GM23338 (cell line): ENCODE measurements around the gene CDH15. TPM values are rescaled to one million over a fixed set of nuclear protein-coding genes. Genes with fewer than 3 reads are reported as not detected.

ENCODE experiments used
- ATAC-seq: fragments of 200-7000 bp; cut with Tn5 transposase; 3 replicates; pipeline ENCODE4 v1.9.1; 2020
- DNase-seq: peaks from one replicate; pipeline ENCODE4 v3.0.0-alpha.2; 2015; ENCODE audit warnings: low spot score
- H2AFZ ChIP-seq: fragments of 200-600 bp; sonication (generic); 2 replicates; pipeline ENCODE4 v1.8.0; 2016; ENCODE audit warnings: antibody characterized with exemption, mild to moderate bottlenecking, moderate library complexity
- H3F3A ChIP-seq: fragments of 200-600 bp; sonication (generic); replicated peaks from 2 replicates; pipeline ENCODE4 v1.8.0; 2017; ENCODE audit warnings: antibody characterized with exemption, mixed run types, low read depth
- H3K27ac ChIP-seq: fragments of 200-600 bp; sonication (generic); 2 replicates; pipeline ENCODE4 v1.6.1; 2016; ENCODE audit warnings: low read depth
- H3K27me3 ChIP-seq: fragments of 200-600 bp; sonication (generic); 2 replicates; pipeline ENCODE4 v1.8.0; 2016; ENCODE audit warnings: mild to moderate bottlenecking, mixed run types, moderate library complexity; ENCODE audit not compliant: insufficient read depth
- H3K36me3 ChIP-seq: fragments of 200-600 bp; sonication (generic); 2 replicates; pipeline ENCODE4 v1.8.0; 2016; ENCODE audit warnings: mild to moderate bottlenecking; ENCODE audit not compliant: insufficient read depth
- H3K4me1 ChIP-seq: fragments of 200-600 bp; sonication (generic); 2 replicates; pipeline ENCODE4 v1.8.0; 2016; ENCODE audit warnings: mild to moderate bottlenecking, moderate library complexity; ENCODE audit not compliant: insufficient read depth
- H3K4me2 ChIP-seq: fragments of 200-600 bp; sonication (generic); 2 replicates; pipeline ENCODE4 v1.7.1; 2017; ENCODE audit warnings: mixed run types
- H3K4me3 ChIP-seq: fragments of 200-600 bp; sonication (generic); 2 replicates; pipeline ENCODE4 v1.6.1; 2016; ENCODE audit warnings: mixed run types
- H3K79me2 ChIP-seq: fragments of 200-600 bp; sonication (generic); replicated peaks from 2 replicates; pipeline ENCODE4 v1.8.0; 2017; ENCODE audit warnings: mild to moderate bottlenecking; ENCODE audit not compliant: insufficient read depth
- H3K9me2 ChIP-seq: fragments of 200-600 bp; sonication (generic); 2 replicates; pipeline ENCODE4 v1.8.0; 2017; ENCODE audit not compliant: insufficient read depth
- H4K20me1 ChIP-seq: fragments of 200-600 bp; sonication (generic); replicated peaks from 2 replicates; pipeline ENCODE4 v1.8.0; 2017; ENCODE audit warnings: mild to moderate bottlenecking; ENCODE audit not compliant: insufficient read depth
- H3K27ac Mint-ChIP-seq: 2 replicates; pipeline ENCODE4 v1.8.0; 2020; ENCODE audit warnings: inconsistent platforms, mild to moderate bottlenecking, moderate library complexity, mixed read lengths
- H3K27me3 Mint-ChIP-seq: 3 replicates; pipeline ENCODE4 v1.8.0; 2022; ENCODE audit warnings: low read depth, mild to moderate bottlenecking, moderate library complexity, mixed read lengths, inconsistent platforms; ENCODE audit not compliant: insufficient read depth, poor library complexity
- H3K36me3 Mint-ChIP-seq: 3 replicates; pipeline ENCODE4 v1.8.0; 2021; ENCODE audit warnings: low read depth, mild to moderate bottlenecking, inconsistent platforms, moderate library complexity, mixed read lengths
- H3K4me1 Mint-ChIP-seq: 3 replicates; pipeline ENCODE4 v1.8.0; 2020; ENCODE audit warnings: mild to moderate bottlenecking, inconsistent platforms, mixed read lengths
- H3K4me3 Mint-ChIP-seq: 3 replicates; pipeline ENCODE4 v1.8.0; 2021; ENCODE audit warnings: moderate library complexity, mild to moderate bottlenecking, inconsistent platforms, mixed read lengths
- H3K9me3 Mint-ChIP-seq: 3 replicates; pipeline ENCODE4 v1.8.0; 2020; ENCODE audit warnings: moderate library complexity, mild to moderate bottlenecking, inconsistent platforms, mixed read lengths
- CREB1 ChIP-seq: fragments of 250-450 bp; sonication (Bioruptor Pico); IDR thresholded peaks from 2 replicates; pipeline ENCODE4 v1.5.0; 2020; ENCODE audit warnings: low read depth, mild to moderate bottlenecking, moderate library complexity
- EZH2 ChIP-seq: fragments of 200-600 bp; sonication (generic); IDR thresholded peaks from one replicate; pipeline ENCODE4 v1.8.0; 2017; ENCODE audit warnings: antibody characterized with exemption, mild to moderate bottlenecking, low read depth; ENCODE audit not compliant: unreplicated experiment
- EZH2phosphoT487 ChIP-seq: fragments of 200-600 bp; sonication (generic); IDR thresholded peaks from one replicate; pipeline ENCODE4 v1.8.1; 2018; ENCODE audit warnings: antibody characterized with exemption; ENCODE audit not compliant: unreplicated experiment
- JUNB ChIP-seq: IDR thresholded peaks from one replicate; pipeline ENCODE4 v1.6.1; 2016; ENCODE audit warnings: antibody characterized with exemption; ENCODE audit not compliant: unreplicated experiment
- NANOG ChIP-seq: IDR thresholded peaks from 2 replicates; pipeline ENCODE4 v1.6.1; 2016; ENCODE audit warnings: antibody characterized with exemption, borderline replicate concordance
- POLR2AphosphoS5 ChIP-seq: IDR thresholded peaks from 2 replicates; pipeline ENCODE4 v1.6.1; 2016; ENCODE audit warnings: antibody characterized with exemption, low read depth
- REST ChIP-seq: IDR thresholded peaks from one replicate; pipeline ENCODE4 v1.6.1; 2018; ENCODE audit warnings: antibody characterized with exemption; ENCODE audit not compliant: unreplicated experiment
- STAT1 ChIP-seq: IDR thresholded peaks from one replicate; pipeline ENCODE4 v1.6.1; 2016; ENCODE audit warnings: antibody characterized with exemption; ENCODE audit not compliant: unreplicated experiment
- ZNF114 ChIP-seq: fragments of 250-450 bp; sonication (Bioruptor Pico); IDR thresholded peaks from 2 replicates; pipeline ENCODE4 v1.5.0; 2020; ENCODE audit warnings: mild to moderate bottlenecking, moderate library complexity
- ZNF462 ChIP-seq: fragments of 250-450 bp; sonication (Bioruptor Pico); IDR thresholded peaks from 2 replicates; pipeline ENCODE4 v1.5.0; 2020; ENCODE audit warnings: mild to moderate bottlenecking, moderate library complexity
- polyA plus RNA-seq: library from polyadenylated mRNA; unstranded; fragments of >200 nt; fragmentation: Nextera tagmentation; extraction: Ambion mirVana; gene quantifications from 2 replicates; pipeline ENCODE4 v1.2.1, GENCODE V29; 2016
- total RNA-seq: library from RNA; depleted of rRNA; stranded (reverse); fragments of >200 nt; shearing (Covaris generic); gene quantifications from 2 replicates; pipeline ENCODE4 v1.2.3, GENCODE V29; 2014
- TF ChIP-seq, protein P1 (sequence below): IDR thresholded peaks from 2 replicates; pipeline ENCODE4 v1.6.1; 2016; ENCODE audit warnings: antibody characterized with exemption

The CDH15 gene
- total and polyA plus RNA-seq, 2 experiments from 2014 or later: 0.61 to 1.0 TPM

- TF ChIP-seq ZNF462 (CRISPR knock-in tag): no peak
- TF ChIP-seq, protein P1, sequence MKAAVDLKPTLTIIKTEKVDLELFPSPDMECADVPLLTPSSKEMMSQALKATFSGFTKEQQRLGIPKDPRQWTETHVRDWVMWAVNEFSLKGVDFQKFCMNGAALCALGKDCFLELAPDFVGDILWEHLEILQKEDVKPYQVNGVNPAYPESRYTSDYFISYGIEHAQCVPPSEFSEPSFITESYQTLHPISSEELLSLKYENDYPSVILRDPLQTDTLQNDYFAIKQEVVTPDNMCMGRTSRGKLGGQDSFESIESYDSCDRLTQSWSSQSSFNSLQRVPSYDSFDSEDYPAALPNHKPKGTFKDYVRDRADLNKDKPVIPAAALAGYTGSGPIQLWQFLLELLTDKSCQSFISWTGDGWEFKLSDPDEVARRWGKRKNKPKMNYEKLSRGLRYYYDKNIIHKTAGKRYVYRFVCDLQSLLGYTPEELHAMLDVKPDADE: no peak
These were observed 30.3 kb upstream of the CDH15 start (continued) for GRCh38 chr16:89140981-89141883.

DNA sequence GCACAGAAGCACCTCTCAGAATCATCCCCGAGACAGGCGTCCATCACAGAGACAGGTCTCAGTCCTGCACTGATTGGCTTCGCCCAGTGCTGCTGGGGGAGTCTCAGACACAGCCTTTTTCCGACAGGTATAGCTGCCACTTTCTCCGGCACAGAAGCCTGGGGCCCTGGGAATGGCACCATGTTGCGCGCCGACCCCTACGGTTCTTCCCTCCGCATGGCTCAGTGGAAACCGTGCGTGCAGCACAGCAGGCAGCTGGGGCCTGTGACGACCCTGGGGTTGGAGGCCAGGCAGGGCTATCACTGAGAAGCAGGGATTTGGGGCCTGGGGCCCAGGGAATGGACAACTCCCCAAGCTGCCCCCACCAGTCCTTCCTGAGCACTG, 29.7 kb upstream of the CDH15 start:
- Histone ChIP-seq H3K27me3 (no peaks in the 10 kb centered on the region), H3K9me2 (no peaks in the 10 kb centered on the region), H3K4me3 (no peak overlapping the region), H2AFZ (no peak overlapping the region), H3K36me3 (no peaks in the 10 kb centered on the region), H4K20me1 (no peaks in the 10 kb centered on the region), H3K4me1 (no peaks in the 10 kb centered on the region), H3F3A (no peaks in the 10 kb centered on the region), H3K79me2 (no peaks in the 10 kb centered on the region), H3K27ac (no peak overlapping the region), H3K4me2 (no peak overlapping the region)
- DNase-seq (no peak), ATAC-seq (no peak)
- Mint-ChIP-seq H3K9me3 (peaks cover 5% of the 10 kb centered on the region), H3K36me3 (peaks cover 16% of the 10 kb centered on the region), H3K27me3 (peaks cover 4% of the 10 kb centered on the region), H3K27ac (no peak overlapping the region), H3K4me3 (no peak overlapping the region), H3K4me1 (no peaks in the 10 kb centered on the region)
- TF ChIP-seq JUNB (no peak), ZNF114 (CRISPR knock-in tag) (no peak), CREB1 (no peak), POLR2AphosphoS5 (no peak), NANOG (no peak), EZH2phosphoT487 (no peak), STAT1 (no peak), EZH2 (no peak), REST (no peak)
- TF ChIP-seq, protein P1: no peak
